ENCODE measurements around the gene CLDN9.
A peak's percentile ranks its signal among the peaks of the same experiment; 100 is the strongest.

The CLDN9 gene

DNA sequence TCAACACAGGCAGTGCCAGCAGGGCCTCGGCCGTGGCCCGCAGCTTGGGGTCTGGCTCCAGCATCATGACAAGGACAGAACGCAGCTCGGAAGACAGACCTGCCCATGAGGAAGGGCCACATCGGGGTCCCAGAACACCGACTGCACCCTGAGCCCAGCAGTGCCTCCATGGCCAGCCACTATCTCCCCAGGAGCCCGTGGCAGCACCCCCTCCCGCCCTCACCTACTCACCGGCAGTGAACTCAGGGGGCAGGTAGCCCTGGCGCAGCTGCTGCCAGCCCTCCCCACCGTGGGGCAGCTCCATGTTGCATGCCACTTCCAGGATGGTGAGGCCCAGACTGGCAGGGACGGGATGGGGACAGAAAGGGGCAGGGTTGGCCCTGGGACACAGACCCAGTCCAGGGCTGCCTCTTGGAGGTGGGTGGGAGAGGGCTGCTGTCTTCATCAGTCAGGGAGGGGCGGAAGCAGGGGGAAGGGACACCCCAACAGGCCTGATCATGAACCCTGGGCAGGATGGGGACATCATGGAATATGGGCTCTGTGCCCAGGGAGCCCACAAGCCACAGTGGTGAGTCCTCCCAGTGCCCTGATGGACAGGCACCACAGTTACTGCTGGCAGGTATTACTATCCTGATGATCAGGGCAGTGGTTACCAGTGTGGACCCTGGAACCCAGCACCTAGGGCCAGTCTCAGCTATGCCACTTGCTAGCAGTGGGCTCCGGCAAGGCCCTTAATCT, 38.2 kb upstream of the CLDN9 start:
- DNase-seq = no peak

DNA sequence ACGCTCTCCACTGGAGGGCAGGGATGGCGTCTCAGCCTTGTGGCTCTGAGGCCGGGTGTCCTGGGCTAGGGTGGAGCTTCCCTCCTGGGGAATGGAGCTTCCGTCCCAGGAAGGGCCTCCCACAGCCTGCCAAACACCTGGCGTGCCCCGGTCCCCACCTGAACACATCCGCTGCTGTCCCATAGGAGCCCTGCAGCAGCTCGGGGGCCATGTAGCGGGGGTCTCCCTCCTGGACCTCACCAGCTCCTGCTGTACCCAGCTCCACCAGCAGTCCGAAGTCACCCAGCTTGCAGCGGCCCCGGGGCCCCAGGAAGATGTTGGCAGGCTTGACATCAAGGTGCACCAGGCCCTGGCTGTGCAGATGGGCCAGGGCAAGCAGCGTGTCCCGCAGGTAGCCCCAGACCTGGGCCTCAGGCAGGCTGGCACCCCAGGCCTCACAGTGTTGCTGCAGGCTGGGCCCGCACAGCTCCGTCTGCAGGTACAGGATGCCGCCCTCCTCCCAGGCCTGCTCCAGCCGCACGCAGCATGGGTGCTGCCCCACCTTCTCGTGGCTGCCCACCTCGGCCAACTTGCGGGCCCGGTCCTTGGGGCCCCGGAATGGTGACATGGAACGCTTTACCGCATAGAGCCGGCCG, 37.4 kb upstream of the CLDN9 start:
- no peak for DNase-seq

- DNase-seq = no peak
Measured at GRCh38 chr16:2976201-2976600, 36.5 kb upstream of the CLDN9 start.

GRCh38 chr16:2976673-2977072, 36.0 kb upstream of the CLDN9 start:
- no peak for DNase-seq

DNA sequence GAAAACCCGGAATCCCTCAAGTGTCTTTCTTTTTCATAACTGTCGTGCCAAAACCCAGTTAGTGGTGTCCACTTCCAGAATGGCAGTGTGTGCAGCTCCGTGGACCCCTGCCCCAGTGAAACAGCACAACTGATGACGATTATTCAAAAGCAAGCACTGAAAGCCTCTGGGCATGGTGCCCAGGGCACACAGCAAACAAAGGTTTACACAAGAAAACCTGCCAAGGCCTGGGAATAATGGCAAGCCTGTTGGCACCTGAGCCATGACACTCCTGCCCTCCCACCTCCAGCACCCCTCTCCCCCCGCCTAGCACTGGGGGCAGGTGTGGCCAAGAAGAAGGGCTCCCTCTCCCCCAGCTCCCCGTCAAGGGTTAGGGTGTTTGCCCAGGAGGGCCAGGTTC, 35.3 kb upstream of the CLDN9 start:
- no peak for DNase-seq

DNA sequence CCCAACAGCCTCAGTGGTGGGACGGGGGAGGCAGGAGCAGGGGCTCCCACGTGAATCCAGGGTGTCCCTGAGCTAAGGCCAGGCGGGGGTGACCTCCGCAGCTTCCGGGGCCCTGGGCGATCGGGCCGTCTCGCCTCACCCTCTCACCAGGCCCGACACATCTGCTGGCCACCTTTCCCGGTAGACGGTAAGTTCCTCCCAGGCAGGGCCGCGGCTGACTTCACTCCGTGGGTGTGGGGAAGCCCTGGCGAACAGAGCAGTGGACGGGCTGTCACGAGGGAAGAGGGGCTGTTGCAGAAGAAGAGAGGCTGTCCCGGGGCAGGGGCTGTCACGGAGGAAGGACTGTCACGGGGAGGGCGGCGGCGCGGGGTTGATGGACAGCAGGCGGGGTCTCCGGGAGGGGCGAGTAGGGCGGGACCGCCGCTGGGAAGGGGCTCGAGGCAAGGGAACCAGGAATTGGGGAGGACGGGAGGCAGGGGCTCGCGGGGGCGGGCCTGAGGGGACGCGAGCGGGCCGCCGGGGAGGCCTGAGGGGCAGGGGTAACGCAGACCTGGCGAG, 33.0 kb upstream of the CLDN9 start:
- no peak for DNase-seq

GRCh38 chr16:2980227-2981176, 32.2 kb upstream of the CLDN9 start, which contains the start of gene PKMYT1:
Gene PKMYT1, minus strand, starts transcription at chr16:2980446. Its CDS starts 789 bp downstream, at chr16:2979657.
- peak; percentile 95 for DNase-seq

- no peak for DNase-seq
Measured at GRCh38 chr16:2981177-2981898, 31.4 kb upstream of the CLDN9 start.

DNA sequence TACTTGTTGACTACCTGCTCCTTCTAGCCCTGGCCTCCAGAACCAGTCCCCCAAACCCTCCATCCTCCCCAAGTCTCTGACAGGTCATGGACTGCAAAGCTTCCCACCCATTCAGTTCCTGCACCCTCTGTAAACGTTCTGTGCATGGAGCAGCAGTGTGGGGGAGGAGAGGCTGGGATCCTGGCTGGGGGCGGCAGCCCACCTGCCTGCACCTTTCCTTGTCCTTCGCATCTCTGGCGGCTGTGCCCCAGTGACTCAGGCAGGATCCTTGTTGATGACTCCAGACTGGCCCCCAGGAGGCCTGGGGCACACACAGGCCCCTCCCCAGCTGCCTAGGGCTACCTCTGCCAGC, 30.8 kb upstream of the CLDN9 start:
- DNase-seq = no peak

DNA sequence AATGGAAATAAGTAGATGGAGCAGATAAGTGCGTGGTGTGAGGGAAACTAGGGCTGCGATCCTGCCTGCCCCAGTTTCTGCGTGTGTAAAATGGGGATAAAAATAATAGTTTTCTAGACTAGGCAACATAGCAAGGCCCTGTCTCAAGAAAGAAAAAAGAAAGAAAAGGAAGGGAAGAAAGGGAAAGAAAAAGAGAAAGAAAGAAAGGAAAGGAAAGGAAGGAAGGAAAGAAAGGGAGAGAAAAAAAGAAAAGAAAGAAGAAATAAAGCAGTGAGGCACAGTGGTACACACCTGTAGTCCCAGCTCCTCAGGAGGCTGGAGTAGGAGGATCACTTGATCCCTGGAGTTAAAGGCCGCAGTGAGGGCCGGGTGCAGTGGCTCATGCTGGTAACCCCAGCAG, 30.3 kb upstream of the CLDN9 start:
- DNase-seq = no peak

DNA sequence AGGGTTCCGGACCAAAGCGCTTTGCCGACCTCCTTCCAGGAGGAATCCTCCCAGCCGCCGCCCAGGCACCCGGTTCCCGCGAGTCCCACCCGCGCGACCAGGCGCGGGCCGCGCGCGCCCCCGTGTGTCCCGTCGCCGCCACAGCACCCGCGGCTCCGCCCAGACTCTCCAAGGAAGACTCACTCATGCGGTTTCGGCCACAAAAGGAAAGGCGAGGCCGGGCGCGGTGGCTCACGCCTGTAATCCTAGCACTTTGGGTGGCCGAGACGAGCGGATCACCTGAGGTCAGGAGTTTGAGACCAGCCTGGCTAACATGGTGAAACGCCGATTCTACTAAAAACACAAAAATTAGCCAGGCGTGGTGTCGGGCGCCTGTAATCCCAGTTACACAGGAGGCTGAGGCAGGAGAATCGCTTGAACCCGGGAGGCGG, 29.0 kb upstream of the CLDN9 start:
- DNase-seq = peak; percentile 85

DNA sequence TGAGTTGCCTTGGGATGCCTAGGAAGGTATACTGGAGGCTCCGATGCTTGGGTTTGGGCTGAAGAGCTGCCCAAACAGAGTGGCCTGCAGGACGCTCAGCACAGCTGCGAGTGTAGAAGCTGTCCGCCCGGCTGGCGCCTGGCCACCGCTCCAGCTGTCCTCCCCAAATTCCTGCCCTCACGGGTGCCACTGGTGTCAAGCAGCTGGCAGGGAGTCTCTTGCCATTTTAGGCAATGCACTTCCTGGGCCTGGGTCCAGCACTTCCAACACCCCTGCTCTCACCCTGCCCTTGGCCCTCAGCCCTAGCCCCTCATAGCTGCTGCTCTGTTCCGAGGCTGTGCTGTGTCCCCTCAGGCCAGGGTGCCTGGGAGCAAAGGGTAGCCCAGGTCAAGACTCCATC, 27.3 kb upstream of the CLDN9 start:
- DNase-seq = peak; percentile 77

DNA sequence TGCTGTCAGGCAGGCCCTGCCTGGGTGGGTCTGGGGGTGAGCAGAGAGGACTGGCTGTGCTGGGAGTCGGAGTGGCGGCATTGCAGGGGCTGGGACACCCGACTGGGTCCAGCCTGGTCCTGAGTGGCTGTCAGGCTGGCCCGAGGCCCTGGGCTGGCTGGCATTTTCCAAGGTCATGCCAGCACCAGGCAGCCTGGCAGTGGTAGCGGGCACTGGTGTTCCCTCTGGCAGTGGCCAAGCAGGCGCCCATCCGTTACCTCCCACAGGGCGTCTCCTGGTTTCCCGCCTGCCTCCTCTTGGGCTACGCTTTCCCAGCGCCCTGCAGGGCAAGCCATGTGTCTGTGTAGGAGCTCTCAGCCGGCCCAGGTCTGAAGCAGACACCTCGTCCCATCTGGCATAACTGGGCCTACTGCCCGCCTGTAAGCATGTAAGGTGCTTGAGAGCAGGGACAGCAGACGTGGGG, 26.8 kb upstream of the CLDN9 start:
- no peak for DNase-seq

DNA sequence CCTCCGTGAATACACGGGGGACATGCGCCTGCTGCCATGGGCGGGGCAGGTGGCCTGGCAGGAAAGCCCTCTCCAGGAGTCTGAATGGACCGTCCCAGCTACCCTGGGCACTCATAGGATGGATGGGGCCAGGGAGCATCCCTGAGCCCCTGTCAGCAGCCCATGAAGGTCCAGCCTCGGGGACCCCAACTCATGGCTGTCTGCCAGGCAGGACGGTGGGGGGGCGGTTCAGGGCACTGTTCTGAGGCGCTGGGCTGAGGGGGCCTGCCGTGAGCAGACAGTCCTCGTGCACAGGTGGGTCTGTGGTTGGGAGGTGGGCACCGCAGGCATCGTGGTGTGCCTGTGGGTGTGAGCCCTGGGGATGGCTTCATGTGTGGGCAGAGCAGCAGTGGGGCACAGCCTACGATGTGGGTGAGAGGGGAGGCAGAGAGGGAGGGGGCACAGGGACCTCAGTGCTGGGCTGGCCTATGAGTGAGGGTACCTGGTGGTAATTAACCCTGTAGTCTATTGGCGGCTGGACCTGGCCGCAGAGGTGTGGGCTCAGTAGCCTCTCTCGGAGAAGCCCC, 26.0 kb upstream of the CLDN9 start:
- DNase-seq = no peak

GRCh38 chr16:2987286-2987685, 25.4 kb upstream of the CLDN9 start:
- DNase-seq = no peak

DNA sequence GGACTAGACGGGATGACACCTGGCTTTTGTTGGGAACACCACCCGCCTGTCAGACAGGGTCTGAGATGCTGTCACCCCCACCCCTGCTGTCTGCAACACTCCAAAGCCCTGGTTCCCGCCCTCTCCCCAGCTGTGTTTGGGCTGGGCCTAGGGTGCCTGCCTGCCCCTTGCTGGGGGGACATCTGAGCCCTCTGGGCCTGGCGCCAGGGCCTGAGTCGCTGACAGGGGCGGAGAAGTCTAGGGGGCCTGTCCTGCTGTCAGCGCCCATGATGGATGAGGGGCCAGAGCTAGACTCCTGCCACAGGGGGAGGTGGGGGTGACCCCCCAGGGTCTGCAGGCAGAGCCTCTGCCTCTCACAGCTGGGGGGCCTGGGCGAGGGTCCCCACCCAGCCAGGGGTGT, 24.9 kb upstream of the CLDN9 start:
- peak; percentile 74 for DNase-seq

DNA sequence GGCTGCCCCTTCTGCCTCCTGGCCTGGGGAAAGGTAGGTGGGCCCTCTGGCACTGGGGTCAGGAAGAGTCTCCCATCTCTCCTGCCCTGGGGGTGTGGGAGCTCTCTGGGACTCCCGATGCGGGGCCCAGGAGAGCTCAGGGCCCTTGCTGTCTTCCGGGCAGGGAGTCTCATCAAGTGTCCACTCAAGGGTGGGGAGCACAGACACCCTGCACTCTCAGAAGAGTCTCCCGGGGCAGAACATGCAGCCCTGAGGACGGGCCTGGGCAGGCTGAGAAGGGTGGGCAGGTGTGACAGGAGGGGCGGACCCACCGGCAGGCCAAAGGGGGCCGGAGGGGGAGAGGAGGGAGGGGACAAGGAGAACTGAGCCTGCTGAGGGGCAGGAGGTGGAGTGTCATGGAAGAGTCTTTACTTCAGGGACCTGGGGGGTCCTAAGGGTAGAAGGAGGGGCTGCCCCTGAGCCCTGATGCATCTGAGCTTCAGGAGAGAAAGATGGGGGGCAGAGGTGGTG, 24.1 kb upstream of the CLDN9 start:
- no peak for DNase-seq

- no peak for DNase-seq
Measured at GRCh38 chr16:2990891-2991290, 21.8 kb upstream of the CLDN9 start.

GRCh38 chr16:2991566-2992261, 21.0 kb upstream of the CLDN9 start:
- DNase-seq = no peak

DNA sequence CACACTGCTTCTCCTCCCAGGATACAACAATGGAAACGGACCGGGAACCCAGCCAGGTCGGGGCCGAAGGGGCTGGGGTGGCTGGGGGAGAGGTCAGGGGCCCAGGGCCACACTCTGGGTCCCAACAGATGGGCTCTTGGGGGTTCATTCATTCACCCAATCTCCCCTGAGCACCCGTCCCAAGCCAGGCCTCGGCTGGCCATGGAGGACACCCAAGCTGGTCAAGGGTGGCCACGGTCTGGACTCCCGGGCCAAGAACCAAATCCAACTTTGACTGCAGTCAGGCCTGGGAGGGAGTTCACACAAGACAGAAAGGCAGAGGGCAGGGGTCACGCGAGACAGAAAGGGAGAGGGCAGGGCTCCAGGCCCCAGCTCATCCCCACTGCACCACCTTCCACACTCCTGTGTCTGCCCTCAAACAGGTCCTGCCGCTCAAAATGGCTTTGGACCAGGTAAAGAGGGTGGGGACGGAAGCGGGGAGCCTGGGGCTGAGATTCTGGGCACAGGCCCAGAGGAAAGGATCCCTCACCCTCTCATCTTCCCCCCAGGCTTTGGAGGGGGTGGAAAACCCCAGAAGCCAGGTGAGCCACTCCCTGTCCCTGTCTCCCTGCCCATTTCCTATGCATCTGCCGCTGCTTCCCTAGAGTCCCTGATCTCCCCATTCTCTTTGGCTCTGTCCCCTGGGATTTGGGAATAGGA, 20.2 kb upstream of the CLDN9 start:
- no peak for DNase-seq

DNA sequence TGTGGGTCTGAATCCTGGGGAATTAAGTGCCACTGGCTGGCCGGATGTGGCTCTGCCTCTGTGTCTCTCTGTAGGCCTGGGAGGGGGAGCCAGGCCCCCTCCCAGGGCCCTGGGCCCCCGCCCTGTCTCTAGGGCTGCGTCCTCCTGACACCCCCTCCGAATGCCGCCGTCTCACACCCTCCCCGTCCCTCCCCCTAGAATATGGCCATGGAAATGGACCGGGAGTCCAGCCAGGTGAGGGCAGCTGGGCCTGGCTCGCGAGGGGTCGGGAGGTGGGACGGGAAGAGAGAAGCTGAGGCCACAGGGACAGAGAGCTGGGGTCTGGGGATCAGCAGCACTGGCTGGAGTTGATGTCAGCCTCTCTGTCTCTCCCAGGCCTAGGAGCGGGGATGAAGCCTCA, 16.4 kb upstream of the CLDN9 start:
- DNase-seq = no peak

All from left hindlimb (tissue), 1 donor.